ENCODE data around the gene TXNDC11. TPM values are rescaled to one million over a fixed set of nuclear protein-coding genes. Genes with fewer than 3 reads are reported as not detected.

The TXNDC11 gene
- total RNA-seq, 2 donors from 2014 or later: 29.5 to 38.1 TPM

GRCh38 chr16:11768849-11769248 is 26.2 kb upstream of the TXNDC11 start:
- no peak overlapping the region for H3K4me3 ChIP-seq
- H3K36me3 ChIP-seq: peaks cover 92% of the 10 kb centered on the region
- H3K9me3 ChIP-seq: no peaks in the 10 kb centered on the region
- H3K4me1 ChIP-seq: no peaks in the 10 kb centered on the region
- DNase-seq (ENCODE audit: low spot score): no peak
- TF ChIP-seq CTCF (IDR thresholded peaks at IDR 0.05): no peak
- no peaks in the 10 kb centered on the region for H3K27me3 ChIP-seq
- H3K27ac ChIP-seq: no peak overlapping the region

GRCh38 chr16:11762431-11762830 is 19.8 kb upstream of the TXNDC11 start:
- no peak overlapping the region for H3K4me3 ChIP-seq
- H3K9me3 ChIP-seq: no peaks in the 10 kb centered on the region
- peaks cover 73% of the 10 kb centered on the region for H3K36me3 ChIP-seq
- TF ChIP-seq CTCF (IDR thresholded peaks at IDR 0.05): no peak
- no peak overlapping the region for H3K27ac ChIP-seq
- peaks cover 0 to 11% of the 10 kb centered on the region in 2 donors for H3K4me1 ChIP-seq
- no peaks in the 10 kb centered on the region for H3K27me3 ChIP-seq
- DNase-seq (ENCODE audit: low spot score): no peak

GRCh38 chr16:11759997-11760396 is 17.3 kb upstream of the TXNDC11 start:
- peaks cover 68% of the 10 kb centered on the region for H3K36me3 ChIP-seq

GRCh38 chr16:11759163-11759834 is 16.6 kb upstream of the TXNDC11 start:
- H3K4me1 ChIP-seq: peaks cover 0 to 11% of the 10 kb centered on the region in 2 donors
- H3K4me3 ChIP-seq: no peak overlapping the region
- TF ChIP-seq CTCF (IDR thresholded peaks at IDR 0.05): no peak
- H3K36me3 ChIP-seq: peaks cover 63% of the 10 kb centered on the region
- no peaks in the 10 kb centered on the region for H3K9me3 ChIP-seq
- H3K27me3 ChIP-seq: no peaks in the 10 kb centered on the region
- no peak for DNase-seq (ENCODE audit: low spot score)
- H3K27ac ChIP-seq: no peak overlapping the region

More at GRCh38 chr16:11759997-11760396, 17.3 kb upstream of the TXNDC11 start:
- no peak for DNase-seq (ENCODE audit: low spot score)
- no peak overlapping the region for H3K27ac ChIP-seq
- no peak overlapping the region for H3K4me3 ChIP-seq
- H3K4me1 ChIP-seq: peaks cover 0 to 11% of the 10 kb centered on the region in 2 donors
- H3K9me3 ChIP-seq: no peaks in the 10 kb centered on the region
- no peaks in the 10 kb centered on the region for H3K27me3 ChIP-seq
- no peak for TF ChIP-seq CTCF (IDR thresholded peaks at IDR 0.05)

GRCh38 chr16:11757671-11758545 is 15.3 kb upstream of the TXNDC11 start:
- no peak overlapping the region for H3K4me3 ChIP-seq
- DNase-seq (ENCODE audit: low spot score): no peak
- peaks cover 70% of the 10 kb centered on the region for H3K36me3 ChIP-seq
- H3K4me1 ChIP-seq: peaks cover 0 to 11% of the 10 kb centered on the region in 2 donors
- H3K9me3 ChIP-seq: no peaks in the 10 kb centered on the region
- H3K27ac ChIP-seq: no peak overlapping the region
- H3K27me3 ChIP-seq: no peaks in the 10 kb centered on the region
- no peak for TF ChIP-seq CTCF (IDR thresholded peaks at IDR 0.05)

All from right atrium auricular region (tissue), 2 donors.